ENCODE data around the gene EFNB2. TPM values are rescaled to one million over a fixed set of nuclear protein-coding genes. Genes with fewer than 3 reads are reported as not detected.

Gene EFNB2
- total and polyA plus RNA-seq, 9 of the 15 experiments (the other 6 are each of a cell fraction or from before 2014, with no cell fraction given): 0.01 to 0.29 (median 0.18) TPM

- TF ChIP-seq AFF1 (IDR thresholded peaks at IDR 0.05; ENCODE audit: low read depth in 1 of 2, partially characterized antibody in 2 of 2) (no peak), SMAD4 (CRISPR knock-in tag; conservative IDR thresholded peaks at IDR 0.05) (no peak), KLF13 (tag; IDR thresholded peaks at IDR 0.05; ENCODE audit: borderline replicate concordance, low read depth) (no peak), NFATC3 (IDR thresholded peaks at IDR 0.05) (no peak), ZNF274 (IDR thresholded peaks at IDR 0.05; ENCODE audit: borderline replicate concordance, low read depth, low read length) (no peak), SUPT5H (IDR thresholded peaks at IDR 0.05) (peak; percentile 91), ZBTB34 (CRISPR knock-in tag; IDR thresholded peaks at IDR 0.05) (no peak), GATA2 (CRISPR knock-in tag; IDR thresholded peaks at IDR 0.05) (no peak), C11orf30 (IDR thresholded peaks at IDR 0.05; ENCODE audit: low read depth) (no peak), ZNF41 (CRISPR knock-in tag; conservative IDR thresholded peaks at IDR 0.05) (no peak), HCFC1 (IDR thresholded peaks at IDR 0.05; ENCODE audit: low read depth, low read length) (peak; percentile 57; the same call in 1 of the 2 replicates), NFXL1 (CRISPR knock-in tag; IDR thresholded peaks at IDR 0.05) (no peak), ZNF644 (tag; IDR thresholded peaks at IDR 0.05; ENCODE audit: low read depth) (0 out of 2 replicates have a peak, but pooled peaks have one; percentile 34), BMI1 (IDR thresholded peaks at IDR 0.05; ENCODE audit: low read length) (no peak), SRSF3 (IDR thresholded peaks at IDR 0.05; ENCODE audit: insufficient read depth, low read length) (no peak), ZFP36 (IDR thresholded peaks at IDR 0.05; ENCODE audit: low read depth, low read length, partially characterized antibody) (no peak), GATAD2A (IDR thresholded peaks at IDR 0.05) (peak; percentile 72; the same call in 1 of the 2 replicates), ZNF785 (CRISPR knock-in tag; IDR thresholded peaks at IDR 0.05) (no peak), TBP (optimal IDR thresholded peaks at IDR 0.05; ENCODE audit: low read depth, low read length) (no peak), MIER1 (IDR thresholded peaks at IDR 0.05; ENCODE audit: low read depth) (no peak), ATF2 (CRISPR knock-in tag; IDR thresholded peaks at IDR 0.05) (no peak), SIN3A (IDR thresholded peaks at IDR 0.05; ENCODE audit: borderline replicate concordance in 2 of 2, control insufficient read depth in 1 of 2, low read depth in 2 of 2, low read length in 2 of 2) (peak in 1 of 2 experiments; percentile 27; a peak in 1 of 4 replicates)
Observed at GRCh38 chr13:106567474-106568298, 32.2 kb upstream of the EFNB2 start, which contains the start of gene ARGLU1 (continued).

Data from K562 (cell line).